22Rv1 (cell line): ENCODE results near the gene CMYA5.

Experiments used
- CTCF ChIP-seq: fragments of 450-650 bp; IDR thresholded peaks from 2 replicates; pipeline ENCODE4 v1.5.1; 2017; ENCODE audit warnings: mild to moderate bottlenecking
- ZFX ChIP-seq: fragments of 450-650 bp; IDR thresholded peaks from 2 replicates; pipeline ENCODE4 v1.6.1; 2017; ENCODE audit warnings: antibody characterized with exemption, borderline replicate concordance

- TF ChIP-seq CTCF = no peak
- no peak for TF ChIP-seq ZFX
Measured at GRCh38 chr5:79750611-79751510, 61.2 kb downstream of the CMYA5 start.
